NT2/D1 (cell line): ENCODE data around the gene SOS2.

ENCODE experiments used
- SUZ12 ChIP-seq: IDR thresholded peaks from 2 replicates; pipeline ENCODE4 v1.6.1; 2011; ENCODE audit not compliant: insufficient read length, insufficient read depth; ENCODE audit errors: extremely low read depth
- YY1 ChIP-seq: IDR thresholded peaks from 2 replicates; pipeline ENCODE4 v1.6.1; 2011; ENCODE audit not compliant: insufficient read length, insufficient read depth
- ZNF274 ChIP-seq: IDR thresholded peaks from 2 replicates; pipeline ENCODE4 v1.6.1; 2011; ENCODE audit warnings: mild to moderate bottlenecking, low read depth, low read length

DNA sequence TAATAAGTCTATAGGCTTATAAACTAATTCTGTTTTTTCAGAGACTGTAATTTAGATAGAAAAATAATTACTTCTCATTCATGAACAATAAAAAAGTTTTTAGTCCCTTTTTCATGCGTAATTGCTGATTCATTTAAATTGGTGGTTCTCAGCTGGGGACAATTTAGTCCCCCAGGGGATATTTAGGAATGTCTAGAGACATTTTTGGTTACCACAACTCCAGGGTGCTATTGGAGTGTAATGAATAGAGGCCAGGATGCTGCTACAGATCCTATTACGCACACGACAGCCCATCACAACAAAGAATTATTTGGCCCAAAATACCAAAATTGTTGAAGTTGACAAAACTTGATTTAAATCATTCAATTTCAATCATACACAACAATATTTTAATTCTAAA, 92.2 kb downstream of the SOS2 start:
- TF ChIP-seq YY1 (no peak), SUZ12 (no peak), ZNF274 (no peak)
